Measurements from ENCODE around the gene CDKN2B.

CDKN2B gene

DNA sequence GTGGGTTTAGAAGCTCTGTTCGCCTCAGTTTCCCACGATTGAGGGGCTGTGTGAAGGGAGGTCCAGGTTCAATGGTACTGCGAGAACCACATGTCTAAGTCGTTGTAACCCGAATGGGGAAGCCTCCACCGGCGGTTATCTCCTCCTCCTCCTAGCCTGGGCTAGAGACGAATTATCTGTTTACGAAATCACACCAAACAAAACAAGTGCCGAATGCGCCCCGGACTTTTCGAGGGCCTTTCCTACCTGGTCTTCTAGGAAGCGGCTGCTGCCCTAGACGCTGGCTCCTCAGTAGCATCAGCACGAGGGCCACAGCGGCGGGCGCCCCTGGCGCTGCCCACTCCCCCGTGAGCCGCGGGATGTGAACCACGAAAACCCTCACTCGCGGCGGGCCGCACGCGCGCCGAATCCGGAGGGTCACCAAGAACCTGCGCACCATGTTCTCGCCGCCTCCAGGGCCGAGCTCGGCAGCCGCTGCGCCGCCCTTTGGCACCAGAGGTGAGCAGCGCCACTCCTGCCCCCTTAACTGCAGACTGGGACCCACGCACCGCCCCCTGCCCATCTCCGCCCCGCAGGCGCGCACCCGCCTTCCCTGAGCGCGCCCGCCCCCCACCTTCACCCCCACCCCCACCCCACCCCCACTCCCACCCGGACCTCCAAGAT, 15.1 kb downstream of the CDKN2B start, which contains the start of gene CDKN2A:
CDKN2A (minus strand) TSS at position 500 of the 663 bp plus-strand sequence.
- peak; percentile 51 for ATAC-seq
- DNase-seq: peak; percentile 59

DNA sequence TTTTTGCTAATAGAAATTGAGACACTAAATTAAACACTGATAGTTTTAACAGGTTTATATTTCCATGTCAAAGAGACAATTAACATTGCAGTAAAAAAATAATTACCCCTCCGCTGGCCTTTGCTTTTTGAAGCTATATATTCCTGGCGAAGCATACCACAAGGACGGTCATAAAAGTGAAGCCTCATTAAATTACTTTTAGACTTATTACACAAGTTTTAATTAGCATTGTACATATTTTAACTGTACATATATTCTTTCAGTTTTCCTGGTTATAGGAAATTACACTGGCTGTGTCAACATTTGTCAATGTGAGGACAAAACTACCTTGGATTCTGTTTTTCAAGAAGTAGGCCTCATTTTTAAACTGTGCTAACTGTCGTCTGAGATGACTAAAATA, 16.1 kb downstream of the CDKN2B start:
- ATAC-seq (no peak), DNase-seq (no peak)

DNA sequence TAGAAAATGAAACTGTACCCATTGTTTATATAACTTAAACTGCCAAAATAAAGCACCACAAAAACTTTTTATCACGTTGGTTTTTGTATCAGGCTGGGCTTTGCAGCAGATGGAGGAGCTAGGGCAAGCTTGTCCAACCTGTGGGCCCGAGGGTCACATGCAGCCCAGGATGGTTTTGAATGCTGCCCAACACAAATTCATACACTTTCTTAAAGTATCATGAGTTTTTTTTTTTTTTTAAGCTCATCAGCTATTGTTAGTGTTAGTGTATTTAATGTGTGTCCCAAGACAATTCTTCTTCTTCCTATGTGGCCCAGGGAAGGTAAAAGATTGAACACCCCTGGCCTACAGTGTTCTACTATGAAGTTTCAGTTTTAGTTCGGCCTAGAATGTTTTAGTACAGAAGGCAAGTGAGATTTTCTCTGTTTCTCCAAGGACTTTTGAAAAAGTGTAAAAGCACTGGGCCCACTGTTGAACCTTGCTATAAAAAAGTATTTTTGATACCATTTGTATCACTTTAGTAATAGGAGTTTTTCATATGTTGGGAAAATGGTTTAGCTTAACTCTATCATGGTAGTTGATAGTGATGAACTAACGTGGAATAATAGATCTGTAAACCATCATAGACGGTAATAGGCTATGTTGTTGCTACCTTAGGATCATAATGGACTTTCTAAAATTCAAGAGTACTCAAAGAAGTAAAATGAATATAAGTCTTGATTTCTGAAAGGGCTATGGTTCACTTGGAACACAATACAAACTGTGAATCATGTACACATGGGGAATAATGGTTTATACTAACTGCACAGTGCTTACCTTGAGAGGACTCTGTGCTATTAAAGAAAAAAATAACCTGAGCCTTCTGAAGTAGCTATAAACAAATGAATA, 17.8 kb downstream of the CDKN2B start:
- ATAC-seq (no peak), DNase-seq (no peak)

DNA sequence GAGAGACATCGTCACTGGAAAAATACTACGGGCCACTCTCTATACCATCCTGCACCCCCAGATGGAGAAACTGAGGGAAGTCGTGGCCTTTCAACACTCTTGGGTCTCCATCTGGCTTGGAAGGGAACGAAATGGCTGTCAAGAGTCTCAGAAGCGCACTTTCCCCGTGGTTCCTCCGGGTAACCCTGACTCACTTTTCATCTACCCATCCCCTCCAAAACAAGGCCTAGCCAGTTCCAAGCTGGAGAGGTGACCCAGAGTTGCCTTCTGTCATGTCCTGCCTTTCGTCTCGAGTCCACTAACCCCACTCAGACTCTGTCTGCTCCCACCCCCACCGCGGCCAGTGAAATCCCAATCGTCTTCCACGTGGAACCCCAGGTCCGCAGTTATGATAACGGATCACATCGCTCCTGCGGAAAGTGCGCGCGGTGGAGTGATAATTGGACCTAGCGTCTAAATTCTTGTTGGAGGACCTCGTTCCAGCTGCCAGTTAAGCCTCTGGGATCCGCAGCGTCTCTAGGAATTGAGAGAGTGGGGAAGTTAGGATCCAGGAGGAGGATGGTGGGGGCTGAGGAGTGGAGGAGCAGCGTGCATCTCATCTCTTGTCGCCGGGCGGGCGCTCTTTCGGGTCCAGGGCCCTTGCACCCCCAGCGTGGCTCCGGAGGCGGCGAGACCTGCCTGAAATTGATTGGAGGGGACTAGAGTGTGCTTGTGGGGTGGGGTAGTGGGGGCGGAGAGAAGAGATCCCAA, 19.5 kb downstream of the CDKN2B start:
- DNase-seq (no peak), ATAC-seq (no peak)

DNA sequence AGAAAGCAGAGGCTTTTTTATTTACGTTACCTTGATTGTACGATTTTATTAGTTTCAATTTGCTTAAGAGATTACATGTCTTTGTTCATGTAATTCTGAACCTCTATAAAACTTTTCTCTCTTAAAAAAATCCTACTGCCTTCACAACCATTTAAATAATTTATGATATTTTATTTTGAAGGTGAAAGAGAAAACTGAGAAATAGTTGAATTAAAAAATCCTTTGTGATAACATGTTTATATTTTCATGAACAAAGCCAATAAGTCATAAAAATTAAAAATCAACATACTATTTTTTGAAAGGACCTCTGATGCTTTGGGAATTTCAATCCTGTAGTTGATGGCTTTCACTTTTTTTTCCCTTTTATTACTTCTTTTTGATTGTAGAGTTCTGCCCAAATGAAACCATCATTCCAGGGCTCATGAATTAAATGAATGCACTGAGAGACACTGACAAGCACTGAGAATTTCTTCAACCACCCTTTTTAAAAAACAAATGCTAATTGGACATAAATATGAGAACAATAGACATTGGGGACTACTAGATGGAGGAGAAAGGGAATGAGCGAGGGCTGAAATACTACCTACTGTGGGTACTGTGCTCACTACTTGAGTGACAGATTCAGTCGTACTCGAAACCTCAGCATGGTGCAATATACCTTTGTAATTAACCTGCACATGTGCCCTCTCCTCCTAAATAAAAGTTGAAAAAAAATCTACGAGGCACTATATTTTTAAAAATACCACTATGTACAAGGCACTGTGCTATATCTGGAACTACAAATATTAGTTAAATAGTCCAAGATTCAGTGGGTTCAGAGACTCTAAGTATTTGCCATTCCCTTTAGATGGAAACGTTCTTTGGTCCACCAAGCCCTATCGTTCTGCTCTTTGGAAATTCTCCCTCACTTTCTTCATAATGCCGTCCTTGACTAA, 20.8 kb downstream of the CDKN2B start:
- no peak for ATAC-seq
- DNase-seq: no peak

DNA sequence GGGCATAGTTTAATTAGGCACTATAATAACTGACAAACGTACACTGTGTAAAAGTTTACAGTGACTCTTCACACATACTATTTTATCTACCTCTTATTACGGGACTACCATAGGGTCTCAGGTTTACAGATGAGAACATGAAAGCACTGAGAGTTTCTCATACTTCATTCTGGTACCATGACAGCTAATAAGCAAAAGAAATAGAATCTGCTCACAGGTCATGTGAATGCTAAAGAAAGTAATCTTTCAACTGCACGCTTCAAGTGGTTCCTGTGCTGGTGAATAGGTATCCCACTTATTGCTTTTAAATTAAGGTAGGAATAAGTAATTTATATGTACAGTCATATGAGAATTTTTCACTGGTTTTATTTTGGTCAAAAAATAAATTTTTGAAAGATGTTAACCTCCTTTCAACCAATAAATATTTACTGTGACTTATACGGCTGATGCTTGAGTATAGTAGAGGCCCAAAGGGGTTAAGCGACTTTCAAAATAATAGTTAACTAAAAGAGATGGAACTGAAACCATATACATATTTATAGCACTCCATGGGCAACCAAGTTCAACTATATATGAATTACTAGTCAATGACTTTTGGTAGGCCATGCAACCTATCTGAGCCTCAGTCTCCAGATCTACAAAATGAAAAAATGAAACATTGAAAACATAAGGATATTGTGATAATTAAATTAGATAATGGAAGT, 23.0 kb downstream of the CDKN2B start:
- DNase-seq (no peak), ATAC-seq (no peak)

DNA sequence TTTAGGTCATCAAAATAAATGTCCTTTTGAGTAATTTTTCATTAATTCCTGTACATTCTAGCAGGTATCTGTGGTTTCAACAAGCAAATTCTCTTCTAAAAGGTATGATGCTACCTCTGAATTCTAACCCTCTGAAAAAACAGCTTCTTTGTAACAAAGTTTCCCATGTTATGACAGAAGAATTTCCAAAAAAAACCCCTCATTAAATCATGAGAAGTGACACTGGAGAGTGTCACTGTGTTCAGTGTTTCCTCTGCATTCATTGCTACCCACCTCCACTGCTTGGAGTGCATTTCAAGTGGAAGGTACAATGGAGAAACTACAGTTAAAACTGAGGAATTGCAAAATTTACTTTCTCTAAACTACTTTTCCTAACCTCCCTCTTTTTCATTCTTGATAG, 25.0 kb downstream of the CDKN2B start:
- ATAC-seq (no peak), DNase-seq (no peak)

DNA sequence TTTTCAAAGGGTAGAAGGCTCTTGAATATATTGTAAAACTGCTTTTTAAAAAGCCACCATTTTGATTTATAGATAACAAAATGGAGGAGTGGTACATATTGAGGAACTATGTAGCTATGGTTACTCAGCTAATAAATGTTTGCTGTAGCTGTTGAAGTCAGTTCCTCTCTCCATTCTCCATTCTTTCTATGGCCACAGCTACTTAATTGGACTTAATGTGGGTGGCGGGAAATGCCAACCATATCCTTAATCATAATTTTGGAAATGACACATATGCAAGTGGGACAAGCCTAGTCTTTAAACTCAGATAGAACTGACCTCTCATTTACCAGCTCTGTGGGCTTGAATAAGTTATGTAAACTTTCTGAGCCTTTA, 25.6 kb downstream of the CDKN2B start:
- ATAC-seq (no peak), DNase-seq (no peak)

DNA sequence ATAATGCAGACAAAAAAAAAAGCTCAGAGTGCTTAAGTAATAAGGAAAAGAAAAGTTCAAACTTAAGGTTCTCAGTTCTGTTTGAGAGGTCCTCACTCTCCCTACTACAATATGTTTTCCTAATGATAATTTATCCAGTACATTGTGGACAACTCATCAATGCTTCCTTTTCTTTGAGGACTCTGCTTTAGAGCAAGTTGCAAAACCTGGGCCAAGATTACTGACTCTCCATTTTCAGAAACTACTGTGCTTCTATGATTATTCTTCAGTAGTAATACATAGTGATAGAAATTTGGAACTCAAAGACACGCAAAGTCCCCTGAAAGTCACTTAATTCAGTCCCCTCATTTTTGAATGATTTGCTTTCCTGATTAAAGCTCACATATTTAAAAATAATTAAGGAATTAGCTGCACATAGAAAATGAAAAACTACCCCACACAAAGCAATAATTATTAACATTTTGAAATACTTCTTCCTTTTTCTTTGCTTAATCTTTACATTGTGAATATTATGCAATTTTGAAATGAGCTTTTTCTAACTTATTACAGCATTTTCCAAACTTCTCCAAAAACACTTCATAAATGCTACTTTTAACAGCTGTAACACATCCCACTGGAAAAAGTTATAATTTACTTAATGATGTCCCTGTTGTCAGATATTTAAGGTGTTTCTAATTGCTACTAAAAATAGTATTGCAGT, 26.1 kb downstream of the CDKN2B start:
- no peak for DNase-seq
- ATAC-seq: no peak

DNA sequence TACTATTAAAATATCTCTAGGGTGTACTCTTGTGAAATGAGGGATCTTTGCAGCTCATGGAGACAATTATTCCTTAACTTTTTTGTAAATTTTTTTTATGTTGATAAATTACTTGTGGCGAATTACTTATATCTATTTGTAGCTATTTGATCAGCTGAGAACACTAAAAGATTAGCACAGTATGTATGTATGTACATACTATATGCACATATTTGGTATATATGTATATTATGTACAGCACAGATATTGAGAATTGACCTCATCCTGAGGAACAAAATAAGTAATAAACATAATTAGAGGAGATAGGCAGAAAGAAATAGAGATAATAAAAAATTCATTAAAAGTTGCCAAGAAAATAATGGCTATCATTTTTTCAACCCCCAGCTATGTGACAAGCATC, 26.7 kb downstream of the CDKN2B start:
- ATAC-seq: no peak
- no peak for DNase-seq

DNA sequence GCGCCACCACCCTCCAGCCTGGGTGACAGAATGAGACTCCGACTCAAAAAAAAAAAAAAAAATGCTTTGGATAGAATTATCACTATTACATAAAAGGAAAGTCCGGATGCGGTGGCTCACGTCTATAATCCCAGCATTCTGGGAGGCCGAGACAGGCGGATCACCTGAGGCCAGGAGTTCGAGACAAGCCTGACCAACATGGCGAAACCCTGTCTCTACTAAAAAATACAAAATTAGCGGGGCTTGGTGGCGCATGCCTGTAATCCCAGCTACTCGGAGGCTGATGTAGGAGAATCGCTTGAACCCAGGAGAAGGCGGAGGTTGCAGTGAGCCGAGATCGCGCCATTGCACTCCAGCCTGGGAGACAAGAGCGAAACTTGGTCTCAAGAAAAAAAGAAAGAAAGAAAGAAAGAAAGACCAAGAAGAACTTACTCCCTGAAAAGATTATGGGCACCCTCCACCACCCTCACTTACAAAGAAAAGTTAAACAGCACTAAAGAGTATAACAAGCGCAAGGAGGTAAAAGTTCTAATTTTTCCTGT, 32.7 kb downstream of the CDKN2B start:
- no peak for ATAC-seq
- no peak for DNase-seq

DNA sequence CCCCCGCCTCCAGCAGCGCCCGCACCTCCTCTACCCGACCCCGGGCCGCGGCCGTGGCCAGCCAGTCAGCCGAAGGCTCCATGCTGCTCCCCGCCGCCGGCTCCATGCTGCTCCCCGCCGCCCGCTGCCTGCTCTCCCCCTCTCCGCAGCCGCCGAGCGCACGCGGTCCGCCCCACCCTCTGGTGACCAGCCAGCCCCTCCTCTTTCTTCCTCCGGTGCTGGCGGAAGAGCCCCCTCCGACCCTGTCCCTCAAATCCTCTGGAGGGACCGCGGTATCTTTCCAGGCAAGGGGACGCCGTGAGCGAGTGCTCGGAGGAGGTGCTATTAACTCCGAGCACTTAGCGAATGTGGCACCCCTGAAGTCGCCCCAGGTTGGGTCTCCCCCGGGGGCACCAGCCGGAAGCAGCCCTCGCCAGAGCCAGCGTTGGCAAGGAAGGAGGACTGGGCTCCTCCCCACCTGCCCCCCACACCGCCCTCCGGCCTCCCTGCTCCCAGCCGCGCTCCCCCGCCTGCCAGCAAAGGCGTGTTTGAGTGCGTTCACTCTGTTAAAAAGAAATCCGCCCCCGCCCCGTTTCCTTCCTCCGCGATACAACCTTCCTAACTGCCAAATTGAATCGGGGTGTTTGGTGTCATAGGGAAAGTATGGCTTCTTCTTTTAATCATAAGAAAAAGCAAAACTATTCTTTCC, 34.2 kb downstream of the CDKN2B start:
- DNase-seq (peak; percentile 56), ATAC-seq (peak; percentile 65)

DNA sequence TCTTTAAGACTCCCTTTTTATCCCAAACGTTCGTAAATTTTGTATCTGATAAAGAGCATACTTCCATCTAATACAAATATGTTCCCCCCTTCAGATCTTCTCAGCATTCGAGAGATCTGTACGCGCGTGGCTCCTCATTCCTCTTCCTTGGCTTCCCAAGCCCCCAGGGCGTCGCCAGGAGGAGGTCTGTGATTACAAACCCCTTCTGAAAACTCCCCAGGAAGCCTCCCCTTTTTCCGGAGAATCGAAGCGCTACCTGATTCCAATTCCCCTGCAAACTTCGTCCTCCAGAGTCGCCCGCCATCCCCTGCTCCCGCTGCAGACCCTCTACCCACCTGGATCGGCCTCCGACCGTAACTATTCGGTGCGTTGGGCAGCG, 34.8 kb downstream of the CDKN2B start:
- peak; percentile 6 for DNase-seq
- no peak for ATAC-seq

DNA sequence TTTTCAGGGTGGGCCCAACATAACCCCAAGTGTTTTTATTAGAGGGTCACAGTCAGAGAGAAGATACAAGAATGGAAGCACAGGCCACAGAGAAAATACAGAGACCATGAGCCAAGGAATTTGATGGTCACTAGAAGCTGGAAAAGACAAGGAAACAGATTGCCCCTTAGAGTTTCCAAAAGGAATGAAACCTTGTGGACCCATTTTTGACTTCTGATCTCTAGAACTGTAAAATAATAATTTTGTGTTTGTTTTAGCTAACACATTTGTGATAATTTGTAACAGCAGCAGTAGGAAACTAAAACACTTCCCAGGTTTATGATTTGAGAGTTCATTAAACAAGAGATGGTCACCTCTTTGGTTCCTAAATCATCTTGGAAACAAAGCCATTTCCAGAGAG, 36.7 kb downstream of the CDKN2B start:
- DNase-seq: no peak
- no peak for ATAC-seq

DNA sequence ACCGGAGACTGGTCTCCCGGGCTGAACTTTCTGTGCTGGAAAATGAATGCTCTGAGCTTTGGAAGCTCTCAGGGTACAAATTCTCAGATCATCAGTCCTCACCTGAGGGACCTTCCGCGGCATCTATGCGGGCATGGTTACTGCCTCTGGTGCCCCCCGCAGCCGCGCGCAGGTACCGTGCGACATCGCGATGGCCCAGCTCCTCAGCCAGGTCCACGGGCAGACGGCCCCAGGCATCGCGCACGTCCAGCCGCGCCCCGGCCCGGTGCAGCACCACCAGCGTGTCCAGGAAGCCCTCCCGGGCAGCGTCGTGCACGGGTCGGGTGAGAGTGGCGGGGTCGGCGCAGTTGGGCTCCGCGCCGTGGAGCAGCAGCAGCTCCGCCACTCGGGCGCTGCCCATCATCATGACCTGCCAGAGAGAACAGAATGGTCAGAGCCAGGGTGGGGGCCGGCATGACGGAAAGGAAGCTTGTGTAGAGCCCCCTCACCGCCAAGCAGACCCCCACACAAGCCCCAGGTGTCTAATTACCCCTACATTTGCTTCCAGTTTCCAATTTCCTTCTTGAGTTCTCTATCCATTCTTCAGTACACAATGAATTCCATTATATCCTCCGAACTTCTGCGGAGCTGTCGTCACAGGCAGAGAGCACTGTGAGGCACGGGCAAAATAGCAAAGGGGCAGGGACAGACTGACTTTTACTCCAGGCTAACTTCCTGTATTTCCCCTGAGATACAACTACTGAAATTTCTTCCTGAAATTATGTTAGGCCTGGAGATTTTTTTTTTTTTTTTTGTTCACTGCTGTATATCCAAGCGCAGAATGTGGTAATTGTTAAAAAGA, 38.1 kb downstream of the CDKN2B start:
- DNase-seq (no peak), ATAC-seq (no peak)

DNA sequence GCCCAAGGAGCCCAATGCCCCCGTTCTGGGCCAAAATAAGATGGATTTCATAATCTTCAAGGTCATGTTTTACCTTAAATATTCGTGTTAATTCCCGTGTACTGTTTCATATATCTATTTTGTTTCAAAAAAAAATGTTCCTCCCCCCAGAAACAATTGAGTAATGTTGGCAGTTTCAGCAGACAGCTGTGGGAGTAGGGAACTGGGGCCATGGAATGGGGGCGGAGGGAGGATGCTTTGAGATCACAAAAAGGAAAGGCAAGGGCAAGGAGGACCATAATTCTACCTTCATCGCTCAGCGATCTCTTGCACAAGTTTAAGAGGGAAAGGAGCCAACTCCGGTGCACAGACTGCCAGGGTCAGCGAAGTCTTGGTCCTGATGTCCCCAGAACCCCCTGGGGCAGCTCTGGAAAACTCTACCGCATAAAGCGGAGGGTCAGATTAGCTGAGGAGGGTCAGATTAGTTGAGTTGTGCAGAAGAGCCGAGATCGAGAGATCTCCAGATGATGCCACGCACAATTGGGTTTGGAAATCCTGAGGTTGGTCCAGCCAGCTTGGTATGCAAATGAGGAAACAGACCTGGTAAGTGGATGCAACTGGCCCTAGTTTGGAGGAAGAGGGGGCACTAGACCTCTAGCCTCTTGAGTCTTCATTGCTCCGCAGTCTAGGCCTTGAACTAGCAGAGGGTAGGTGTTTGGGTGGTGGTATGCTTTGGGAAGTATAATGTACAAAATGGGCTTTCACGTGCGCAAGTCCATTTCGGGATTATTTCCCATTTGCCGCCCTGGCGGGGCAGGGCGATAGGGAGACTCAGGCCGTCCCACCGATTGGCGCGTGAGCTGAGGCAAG, 38.9 kb downstream of the CDKN2B start:
- DNase-seq (no peak), ATAC-seq (no peak)

DNA sequence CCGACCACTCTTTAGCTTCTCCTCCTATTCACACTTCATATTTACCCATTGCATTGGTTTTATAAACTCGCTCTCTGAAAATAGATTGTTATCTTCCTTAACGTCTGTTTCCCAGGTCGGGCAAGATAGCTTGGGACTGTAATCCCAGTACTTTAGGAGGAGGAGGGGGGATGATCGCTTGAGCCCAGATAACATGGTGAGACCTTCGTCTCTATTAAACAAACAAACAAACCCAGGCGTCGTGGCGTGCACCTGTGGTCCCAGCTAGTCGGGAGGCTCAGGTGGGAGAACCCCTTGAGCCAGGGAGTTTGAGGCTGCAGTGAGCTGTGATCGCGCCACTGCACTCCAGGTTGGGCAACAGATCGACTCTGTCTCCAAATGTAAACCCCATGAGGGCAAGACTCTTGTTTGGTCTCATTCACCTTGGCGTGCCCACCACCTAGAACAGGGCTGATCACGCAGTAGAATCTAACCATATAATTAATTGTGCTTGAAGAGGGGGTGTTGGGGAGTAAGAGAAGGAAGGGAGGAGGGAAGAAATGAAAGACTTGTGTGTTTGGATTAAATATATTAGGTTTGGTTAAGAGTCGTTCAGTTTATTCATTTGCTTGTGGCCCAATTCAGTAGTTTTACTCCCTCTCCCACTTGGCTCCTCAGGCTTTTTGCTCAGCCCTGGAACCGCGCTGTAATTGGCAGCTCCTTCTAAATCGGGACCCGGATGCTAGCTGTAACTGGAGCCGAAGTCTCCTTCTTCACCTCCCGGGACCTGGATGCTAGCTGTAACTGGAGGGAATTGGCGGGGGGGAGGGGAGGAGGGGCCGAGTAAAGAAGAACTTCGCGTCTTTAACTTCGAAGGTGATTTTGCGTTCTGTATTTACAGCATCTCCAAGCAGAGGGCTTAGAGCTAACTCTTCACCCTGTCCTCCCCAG, 39.8 kb downstream of the CDKN2B start:
- DNase-seq: no peak
- ATAC-seq: no peak
